Measurements from ENCODE around the gene KCNIP1. TPM values are rescaled to one million over a fixed set of nuclear protein-coding genes. Genes with fewer than 3 reads are reported as not detected.

The KCNIP1 gene
- total and polyA plus RNA-seq, 4 donors = 0.13 to 1.8 (median 0.72) TPM

DNA sequence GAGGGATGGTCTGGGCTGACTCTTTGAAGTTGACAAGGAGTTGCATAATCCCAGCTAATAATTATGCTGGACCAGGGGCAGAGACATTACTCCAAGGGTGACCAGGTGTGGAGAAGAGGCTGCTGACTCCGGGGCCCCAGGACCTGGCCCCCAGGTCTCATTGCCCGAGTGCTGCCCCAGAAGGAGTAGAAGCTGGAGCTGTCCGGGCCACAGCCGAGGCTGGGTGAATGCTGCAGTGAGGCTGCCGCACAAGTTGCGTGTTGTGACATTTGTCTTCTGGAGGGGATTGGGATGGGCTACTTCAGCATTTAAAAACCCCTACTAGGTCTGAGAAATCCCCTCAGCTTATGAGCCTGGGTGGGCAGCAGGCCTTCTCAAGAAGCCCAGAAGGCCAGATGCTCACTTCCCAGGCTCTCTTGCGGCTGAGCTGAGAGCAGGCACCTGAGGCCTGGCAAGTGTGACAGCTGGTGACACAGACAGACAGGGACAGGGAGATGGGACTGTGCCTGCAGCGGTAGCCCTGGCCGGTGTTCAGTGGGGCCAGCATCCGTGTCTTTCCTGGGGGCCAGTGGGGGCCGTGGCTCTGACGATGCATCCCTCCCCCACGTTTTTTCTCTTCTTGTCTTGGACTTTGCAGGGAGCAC lies 122.8 kb downstream of the KCNIP1 start:
- Histone ChIP-seq H3K36me3 (ENCODE audit: control insufficient read depth in 4 of 4, insufficient read depth in 4 of 4, low read length in 4 of 4) (no peaks in the 10 kb centered on the region), H3K4me1 (ENCODE audit: control insufficient read depth in 5 of 5, insufficient read depth in 5 of 5, low read length in 5 of 5) (peaks cover 0 to 5% (median 2%) of the 10 kb centered on the region in 5 donors), H3K27me3 (ENCODE audit: control insufficient read depth in 3 of 3, insufficient read depth in 3 of 3, low read length in 2 of 3) (no peaks in the 10 kb centered on the region), H3K4me3 (no peak overlapping the region), H3K9me3 (ENCODE audit: control insufficient read depth in 4 of 4, insufficient read depth in 3 of 4, low read length in 3 of 4) (no peaks in the 10 kb centered on the region), H3K9ac (ENCODE audit: insufficient read depth in 1 of 2, low read length in 2 of 2) (no peak overlapping the region), H3K27ac (ENCODE audit: low read depth in 1 of 2, low read length in 1 of 2) (no peak overlapping the region)
- TF ChIP-seq, protein P1, sequence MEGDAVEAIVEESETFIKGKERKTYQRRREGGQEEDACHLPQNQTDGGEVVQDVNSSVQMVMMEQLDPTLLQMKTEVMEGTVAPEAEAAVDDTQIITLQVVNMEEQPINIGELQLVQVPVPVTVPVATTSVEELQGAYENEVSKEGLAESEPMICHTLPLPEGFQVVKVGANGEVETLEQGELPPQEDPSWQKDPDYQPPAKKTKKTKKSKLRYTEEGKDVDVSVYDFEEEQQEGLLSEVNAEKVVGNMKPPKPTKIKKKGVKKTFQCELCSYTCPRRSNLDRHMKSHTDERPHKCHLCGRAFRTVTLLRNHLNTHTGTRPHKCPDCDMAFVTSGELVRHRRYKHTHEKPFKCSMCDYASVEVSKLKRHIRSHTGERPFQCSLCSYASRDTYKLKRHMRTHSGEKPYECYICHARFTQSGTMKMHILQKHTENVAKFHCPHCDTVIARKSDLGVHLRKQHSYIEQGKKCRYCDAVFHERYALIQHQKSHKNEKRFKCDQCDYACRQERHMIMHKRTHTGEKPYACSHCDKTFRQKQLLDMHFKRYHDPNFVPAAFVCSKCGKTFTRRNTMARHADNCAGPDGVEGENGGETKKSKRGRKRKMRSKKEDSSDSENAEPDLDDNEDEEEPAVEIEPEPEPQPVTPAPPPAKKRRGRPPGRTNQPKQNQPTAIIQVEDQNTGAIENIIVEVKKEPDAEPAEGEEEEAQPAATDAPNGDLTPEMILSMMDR (IDR thresholded peaks at IDR 0.05; ENCODE audit: control extremely low read depth, extremely low read depth) = no peak
- DNase-seq (no peak), ATAC-seq (ENCODE audit: insufficient read depth, low FRiP score) (no peak)
- WGBS, 2 donors = 86 to 93% methylated on average over 13 of the region's 13 CpGs

- Histone ChIP-seq H3K4me3 (no peak overlapping the region), H3K4me1 (ENCODE audit: control insufficient read depth in 5 of 5, insufficient read depth in 5 of 5, low read length in 5 of 5) (peaks cover 0 to 9% (median 6%) of the 10 kb centered on the region in 5 donors), H3K9ac (ENCODE audit: insufficient read depth in 1 of 2, low read length in 2 of 2) (no peak overlapping the region), H3K27ac (ENCODE audit: low read depth in 1 of 2, low read length in 1 of 2) (no peak overlapping the region), H3K9me3 (ENCODE audit: control insufficient read depth in 4 of 4, insufficient read depth in 3 of 4, low read length in 3 of 4) (no peaks in the 10 kb centered on the region), H3K36me3 (ENCODE audit: control insufficient read depth in 4 of 4, insufficient read depth in 4 of 4, low read length in 4 of 4) (no peaks in the 10 kb centered on the region), H3K27me3 (ENCODE audit: control insufficient read depth in 3 of 3, insufficient read depth in 3 of 3, low read length in 2 of 3) (no peaks in the 10 kb centered on the region)
- ATAC-seq (ENCODE audit: insufficient read depth, low FRiP score) (no peak), DNase-seq (no peak)
- TF ChIP-seq, protein P1 (IDR thresholded peaks at IDR 0.05; ENCODE audit: control extremely low read depth, extremely low read depth) = no peak
- WGBS, 2 donors = 82 to 91% methylated on average over 3 of the region's 3 CpGs
Measured at GRCh38 chr5:170627271-170627670, 123.5 kb downstream of the KCNIP1 start.

DNA sequence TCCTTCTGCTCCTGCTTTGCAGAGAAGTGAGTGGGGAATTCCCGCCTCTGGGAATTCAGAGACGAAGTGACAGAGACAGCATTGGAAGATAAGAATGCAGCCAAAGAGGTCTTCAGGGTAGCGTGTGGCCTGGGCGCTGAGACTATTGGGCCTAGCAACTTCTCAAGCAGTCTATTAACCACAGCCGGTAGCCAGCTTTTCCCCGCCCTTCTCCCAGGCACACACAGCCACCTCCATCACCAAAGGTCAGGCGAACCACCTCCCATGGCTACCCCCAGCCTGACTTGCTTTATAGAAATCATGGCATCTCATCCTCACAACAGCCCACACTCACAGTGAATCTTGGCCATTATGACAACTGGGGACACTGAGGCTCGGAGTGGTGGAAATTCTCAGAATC lies 124.2 kb downstream of the KCNIP1 start:
- DNase-seq (no peak), ATAC-seq (ENCODE audit: insufficient read depth, low FRiP score) (no peak)
- Histone ChIP-seq H3K9ac (ENCODE audit: insufficient read depth in 1 of 2, low read length in 2 of 2) (no peak overlapping the region), H3K4me3 (no peak overlapping the region), H3K9me3 (ENCODE audit: control insufficient read depth in 4 of 4, insufficient read depth in 3 of 4, low read length in 3 of 4) (no peaks in the 10 kb centered on the region), H3K36me3 (ENCODE audit: control insufficient read depth in 4 of 4, insufficient read depth in 4 of 4, low read length in 4 of 4) (no peaks in the 10 kb centered on the region), H3K27ac (ENCODE audit: low read depth in 1 of 2, low read length in 1 of 2) (no peak overlapping the region), H3K27me3 (ENCODE audit: control insufficient read depth in 3 of 3, insufficient read depth in 3 of 3, low read length in 2 of 3) (no peaks in the 10 kb centered on the region), H3K4me1 (ENCODE audit: control insufficient read depth in 5 of 5, insufficient read depth in 5 of 5, low read length in 5 of 5) (peaks cover 0 to 16% (median 9%) of the 10 kb centered on the region in 5 donors)
- TF ChIP-seq, protein P1 (IDR thresholded peaks at IDR 0.05; ENCODE audit: control extremely low read depth, extremely low read depth) = no peak
- 91 to 95% methylated on average over 8 of the region's 8 CpGs for WGBS, 2 donors

Data from lung (tissue), 12 donors.